Nephron (organoid): ENCODE results near the gene BUB1B.

Experiments
- H3K27ac Mint-ChIP-seq, 3 experiments: 2 replicates each; pipeline ENCODE4 v1.8.0; 2020; ENCODE audit warnings: mixed read lengths in 3 of 3, mild to moderate bottlenecking in 2 of 3, moderate library complexity in 1 of 3
- H3K27me3 Mint-ChIP-seq: 2 replicates; pipeline ENCODE4 v1.8.0; 2021; ENCODE audit warnings: low read depth, mild to moderate bottlenecking, moderate library complexity, mixed read lengths
- H3K36me3 Mint-ChIP-seq: 2 replicates; pipeline ENCODE4 v1.8.0; 2020; ENCODE audit warnings: low read depth, mixed read lengths
- H3K4me1 Mint-ChIP-seq: 2 replicates; pipeline ENCODE4 v1.8.0; 2020; ENCODE audit warnings: mixed read lengths
- H3K4me3 Mint-ChIP-seq, 3 experiments: 2 replicates each; pipeline ENCODE4 v1.8.0; 2020; ENCODE audit warnings: mild to moderate bottlenecking in 3 of 3, mixed read lengths in 3 of 3, moderate library complexity in 2 of 3
- H3K9me3 Mint-ChIP-seq: 2 replicates; pipeline ENCODE4 v1.8.0; 2020; ENCODE audit warnings: mixed read lengths
- TF ChIP-seq, protein P1 (sequence below), 3 experiments: fragments of 200-600 bp; sonication (generic); IDR thresholded peaks; one replicate each; pipeline ENCODE4 v1.5.0; 2021; ENCODE audit warnings: antibody characterized with exemption in 3 of 3; ENCODE audit not compliant: unreplicated experiment in 3 of 3

The BUB1B gene

DNA sequence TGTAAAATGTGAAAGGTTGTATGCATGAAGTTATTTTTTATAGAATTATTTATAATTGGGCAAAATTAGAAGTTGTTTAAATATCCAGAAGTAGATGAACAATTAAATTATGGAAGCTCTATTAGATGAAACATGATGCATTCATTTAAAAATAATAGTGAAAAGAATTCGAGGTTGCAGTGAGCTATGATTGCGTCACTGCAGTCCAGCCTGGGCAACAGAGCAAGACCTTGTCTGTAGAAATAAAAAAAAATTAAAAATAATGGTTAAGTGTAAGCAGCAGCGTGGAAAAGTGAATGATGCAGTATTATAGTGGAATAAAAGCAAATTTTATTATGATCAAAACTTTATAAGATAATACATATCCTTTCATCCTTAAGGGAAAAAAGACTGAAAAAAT is 14.3 kb downstream of the BUB1B start:
- Mint-ChIP-seq H3K9me3 (no peaks in the 10 kb centered on the region), H3K27ac (no peak overlapping the region), H3K4me1 (no peaks in the 10 kb centered on the region), H3K4me3 (no peak overlapping the region), H3K27me3 (no peaks in the 10 kb centered on the region), H3K36me3 (peaks cover 29% of the 10 kb centered on the region)
- TF ChIP-seq, protein P1, sequence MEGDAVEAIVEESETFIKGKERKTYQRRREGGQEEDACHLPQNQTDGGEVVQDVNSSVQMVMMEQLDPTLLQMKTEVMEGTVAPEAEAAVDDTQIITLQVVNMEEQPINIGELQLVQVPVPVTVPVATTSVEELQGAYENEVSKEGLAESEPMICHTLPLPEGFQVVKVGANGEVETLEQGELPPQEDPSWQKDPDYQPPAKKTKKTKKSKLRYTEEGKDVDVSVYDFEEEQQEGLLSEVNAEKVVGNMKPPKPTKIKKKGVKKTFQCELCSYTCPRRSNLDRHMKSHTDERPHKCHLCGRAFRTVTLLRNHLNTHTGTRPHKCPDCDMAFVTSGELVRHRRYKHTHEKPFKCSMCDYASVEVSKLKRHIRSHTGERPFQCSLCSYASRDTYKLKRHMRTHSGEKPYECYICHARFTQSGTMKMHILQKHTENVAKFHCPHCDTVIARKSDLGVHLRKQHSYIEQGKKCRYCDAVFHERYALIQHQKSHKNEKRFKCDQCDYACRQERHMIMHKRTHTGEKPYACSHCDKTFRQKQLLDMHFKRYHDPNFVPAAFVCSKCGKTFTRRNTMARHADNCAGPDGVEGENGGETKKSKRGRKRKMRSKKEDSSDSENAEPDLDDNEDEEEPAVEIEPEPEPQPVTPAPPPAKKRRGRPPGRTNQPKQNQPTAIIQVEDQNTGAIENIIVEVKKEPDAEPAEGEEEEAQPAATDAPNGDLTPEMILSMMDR (IDR thresholded peaks at IDR 0.05; ENCODE audit: unreplicated experiment in 3 of 3) = no peak

DNA sequence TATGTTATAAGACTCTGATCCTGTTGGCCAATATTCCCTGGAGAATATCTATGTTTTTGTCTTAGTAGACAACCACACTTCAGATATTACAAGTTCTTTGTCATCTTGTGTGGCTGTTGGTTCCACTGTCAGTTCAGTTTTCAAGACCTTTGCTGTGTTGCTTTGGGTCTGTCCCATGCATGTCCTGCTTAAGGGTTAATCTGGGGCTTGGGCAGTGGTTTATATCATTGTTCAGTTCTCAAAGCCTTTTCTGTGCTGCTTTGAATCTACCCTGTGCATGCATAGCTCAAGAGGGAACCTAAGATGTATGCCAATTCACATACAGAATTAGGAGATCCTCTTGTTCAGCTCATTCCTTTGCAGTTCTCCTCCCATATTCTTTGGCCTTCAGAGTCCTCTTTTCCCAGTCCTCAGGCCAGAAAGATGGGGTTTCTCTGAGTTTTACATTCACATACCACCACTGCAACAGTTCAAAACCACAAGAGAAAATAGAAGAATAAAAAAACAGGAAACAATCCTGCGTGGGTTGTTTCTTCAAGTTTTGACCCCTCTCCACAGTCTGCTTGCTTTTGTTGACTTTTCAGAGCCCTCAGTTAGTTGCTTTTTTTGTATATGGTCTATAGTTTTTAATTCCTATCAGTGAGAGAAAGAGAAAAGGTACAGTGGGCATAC is 21.6 kb downstream of the BUB1B start:
- Mint-ChIP-seq H3K36me3 (peaks cover 49% of the 10 kb centered on the region), H3K9me3 (no peaks in the 10 kb centered on the region), H3K27ac (no peak overlapping the region), H3K4me1 (no peaks in the 10 kb centered on the region), H3K27me3 (no peaks in the 10 kb centered on the region), H3K4me3 (no peak overlapping the region)
- TF ChIP-seq, protein P1 (IDR thresholded peaks at IDR 0.05; ENCODE audit: unreplicated experiment in 3 of 3) = no peak

DNA sequence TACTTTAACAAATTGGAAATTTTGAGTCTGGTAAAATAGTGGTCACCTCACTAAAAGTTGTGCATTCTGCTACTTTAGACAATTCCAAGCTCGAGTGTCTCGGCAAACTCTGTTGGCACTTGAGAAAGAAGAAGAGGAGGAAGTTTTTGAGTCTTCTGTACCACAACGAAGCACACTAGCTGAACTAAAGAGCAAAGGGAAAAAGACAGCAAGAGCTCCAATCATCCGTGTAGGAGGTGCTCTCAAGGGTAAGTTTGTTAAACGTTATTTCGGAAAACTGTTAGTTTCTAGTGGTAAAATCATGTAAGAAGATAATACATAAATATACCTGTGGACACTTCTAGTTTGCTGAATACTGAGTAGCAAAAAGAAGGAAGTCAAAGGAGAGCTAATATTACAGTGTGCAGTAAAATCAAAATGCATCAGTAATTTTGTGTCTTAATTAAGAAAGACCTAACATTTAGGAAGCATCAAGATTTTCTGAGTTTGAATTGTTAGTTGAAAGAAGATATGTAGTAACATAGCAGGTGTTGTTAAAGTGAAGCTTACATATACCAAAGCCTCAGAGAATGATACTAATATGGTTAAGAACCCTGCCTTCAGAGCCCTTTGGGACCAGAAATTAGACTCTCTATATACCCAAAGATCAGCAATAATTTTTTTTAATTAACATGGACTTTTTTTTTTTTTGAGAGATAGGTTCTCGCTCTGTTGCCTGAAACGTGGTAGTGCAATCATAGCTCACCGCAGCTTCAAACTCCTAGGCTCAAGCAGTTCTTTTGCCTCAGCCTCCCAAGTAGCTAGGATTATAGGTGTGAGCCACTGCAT is 23.0 kb downstream of the BUB1B start:
- H3K4me1 Mint-ChIP-seq = no peaks in the 10 kb centered on the region
- H3K36me3 Mint-ChIP-seq = peaks cover 54% of the 10 kb centered on the region
- no peaks in the 10 kb centered on the region for H3K27me3 Mint-ChIP-seq
- H3K9me3 Mint-ChIP-seq = no peaks in the 10 kb centered on the region
- no peak overlapping the region for H3K4me3 Mint-ChIP-seq
- H3K27ac Mint-ChIP-seq = no peak overlapping the region
- TF ChIP-seq, protein P1 (IDR thresholded peaks at IDR 0.05; ENCODE audit: unreplicated experiment in 3 of 3) = no peak

DNA sequence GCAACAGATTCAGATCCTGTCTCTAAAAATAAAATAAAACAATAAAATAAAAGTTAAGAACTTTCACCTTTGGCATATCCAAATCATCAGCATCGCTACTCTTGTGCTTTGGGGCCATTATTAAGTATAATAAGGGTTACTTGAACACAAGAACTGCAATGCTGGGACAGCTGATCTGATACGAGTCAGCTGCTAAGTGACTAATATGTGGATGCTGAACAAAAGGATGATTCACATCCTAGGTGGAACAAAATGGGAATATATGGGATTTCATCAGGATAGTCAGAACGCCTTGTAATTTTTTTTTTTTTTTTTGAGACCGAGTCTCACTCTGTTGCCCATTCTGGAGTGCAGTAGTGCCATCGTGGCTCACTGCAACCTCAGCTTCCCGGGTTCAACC is 29.7 kb downstream of the BUB1B start:
- H3K4me1 Mint-ChIP-seq = no peaks in the 10 kb centered on the region
- peaks cover 48% of the 10 kb centered on the region for H3K36me3 Mint-ChIP-seq
- H3K27ac Mint-ChIP-seq = no peak overlapping the region
- H3K27me3 Mint-ChIP-seq = no peaks in the 10 kb centered on the region
- H3K9me3 Mint-ChIP-seq = no peaks in the 10 kb centered on the region
- H3K4me3 Mint-ChIP-seq = no peak overlapping the region
- TF ChIP-seq, protein P1 (IDR thresholded peaks at IDR 0.05; ENCODE audit: unreplicated experiment in 3 of 3) = no peak

DNA sequence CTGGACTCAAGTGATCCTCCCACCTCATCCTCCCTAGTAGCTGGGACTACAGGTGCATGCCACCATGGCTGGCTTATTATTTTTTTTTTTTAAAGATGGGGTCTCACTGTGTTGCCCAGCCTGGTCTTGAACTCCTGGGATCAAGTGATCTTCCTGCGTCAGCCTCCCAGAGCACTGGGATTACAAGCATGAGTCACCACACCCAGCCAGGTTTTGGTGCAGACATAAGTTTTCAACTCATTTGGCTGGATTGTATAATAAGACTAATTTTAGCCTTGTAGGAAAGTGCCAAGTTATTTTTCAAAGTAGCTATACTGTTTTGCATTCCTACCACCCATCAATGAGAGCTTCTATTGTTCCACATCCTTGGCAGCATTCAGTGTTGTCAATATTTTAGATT is 32.1 kb downstream of the BUB1B start:
- Mint-ChIP-seq H3K4me1 (no peaks in the 10 kb centered on the region), H3K9me3 (no peaks in the 10 kb centered on the region), H3K27me3 (no peaks in the 10 kb centered on the region), H3K36me3 (peaks cover 61% of the 10 kb centered on the region), H3K27ac (no peak overlapping the region), H3K4me3 (no peak overlapping the region)
- TF ChIP-seq, protein P1 (IDR thresholded peaks at IDR 0.05; ENCODE audit: unreplicated experiment in 3 of 3) = no peak
